HL-60 (cell line): ENCODE measurements around the gene RSBN1L.

Experiments used
- CTCF ChIP-seq: IDR thresholded peaks from one replicate; pipeline ENCODE4 v1.5.1; 2011; ENCODE audit warnings: low read length, control low read depth, inconsistent platforms; ENCODE audit not compliant: insufficient read depth
- POLR2AphosphoS5 ChIP-seq: IDR thresholded peaks from 2 replicates; pipeline ENCODE4 v1.6.1; 2012; ENCODE audit warnings: low read depth
- SPI1 ChIP-seq: IDR thresholded peaks from 2 replicates; pipeline ENCODE4 v1.6.1; 2012; ENCODE audit warnings: low read depth, mild to moderate bottlenecking, borderline replicate concordance

GRCh38 chr7:77825131-77825530, 128.9 kb downstream of the RSBN1L start:
- TF ChIP-seq CTCF = no peak
- peak; percentile 73 for TF ChIP-seq SPI1
- no peak for TF ChIP-seq POLR2AphosphoS5
